Trophoblast cell (in vitro differentiated cells and primary cell): ENCODE data around the gene ERBB4.

ENCODE experiments used
- DNase-seq, 2 donors: peaks; one replicate each; pipeline ENCODE4 v3.0.0-alpha.2; 2016
- H2AFZ ChIP-seq: 2 replicates; pipeline ENCODE4 v1.6.1; 2013; ENCODE audit warnings: low read length, moderate library complexity, mild to moderate bottlenecking; ENCODE audit not compliant: insufficient read depth, poor library complexity
- H2AK5ac ChIP-seq: 2 replicates; pipeline ENCODE4 v1.6.1; 2013; ENCODE audit warnings: mild to moderate bottlenecking, low read length
- H2BK120ac ChIP-seq: 2 replicates; pipeline ENCODE4 v1.6.1; 2013; ENCODE audit warnings: low read length, mild to moderate bottlenecking, moderate library complexity; ENCODE audit not compliant: insufficient read depth, poor library complexity
- H2BK12ac ChIP-seq: 2 replicates; pipeline ENCODE4 v1.6.1; 2013; ENCODE audit warnings: mild to moderate bottlenecking, low read length, moderate library complexity
- H2BK5ac ChIP-seq: 2 replicates; pipeline ENCODE4 v1.6.1; 2013; ENCODE audit warnings: low read length, low read depth, moderate library complexity, mild to moderate bottlenecking; ENCODE audit not compliant: poor library complexity
- H3K14ac ChIP-seq: 2 replicates; pipeline ENCODE4 v1.6.1; 2013; ENCODE audit warnings: mild to moderate bottlenecking, low read length
- H3K18ac ChIP-seq: 2 replicates; pipeline ENCODE4 v1.6.1; 2013; ENCODE audit warnings: mild to moderate bottlenecking, low read length
- H3K23ac ChIP-seq: 2 replicates; pipeline ENCODE4 v1.6.1; 2013; ENCODE audit warnings: low read length
- H3K27ac ChIP-seq: 2 replicates; pipeline ENCODE4 v1.5.1; 2013; ENCODE audit warnings: low read depth, mild to moderate bottlenecking, inconsistent platforms, low read length, moderate library complexity
- H3K27me3 ChIP-seq: 2 replicates; pipeline ENCODE4 v1.6.1; 2013; ENCODE audit warnings: inconsistent platforms, mild to moderate bottlenecking, low read length, moderate library complexity; ENCODE audit not compliant: insufficient read depth
- H3K36me3 ChIP-seq, 2 experiments: 1 replicate in 1 of 2; 2 replicates in 1 of 2; pipeline ENCODE4 v1.6.1; 2013; ENCODE audit warnings: low read length in 2 of 2, mild to moderate bottlenecking in 2 of 2, moderate library complexity in 1 of 2; ENCODE audit not compliant: insufficient read depth in 2 of 2, control insufficient read depth in 1 of 2
- H3K4ac ChIP-seq: 2 replicates; pipeline ENCODE4 v1.6.1; 2013; ENCODE audit warnings: low read depth, mild to moderate bottlenecking, low read length, moderate library complexity
- H3K4me1 ChIP-seq, 2 experiments: 1 replicate in 1 of 2; 2 replicates in 1 of 2; pipeline ENCODE4 v1.6.1; 2013; ENCODE audit warnings: low read length in 2 of 2, mild to moderate bottlenecking in 2 of 2, moderate library complexity in 1 of 2; ENCODE audit not compliant: insufficient read depth in 2 of 2, control insufficient read depth in 1 of 2
- H3K4me2 ChIP-seq: 2 replicates; pipeline ENCODE4 v1.6.1; 2013; ENCODE audit warnings: inconsistent platforms, mild to moderate bottlenecking, low read length, moderate library complexity
- H3K4me3 ChIP-seq: 2 replicates; pipeline ENCODE4 v1.5.1; 2013; ENCODE audit warnings: mild to moderate bottlenecking, low read depth, low read length, inconsistent platforms
- H3K79me1 ChIP-seq: one replicate; pipeline ENCODE4 v1.6.1; 2013; ENCODE audit warnings: low read length
- H3K79me2 ChIP-seq: 2 replicates; pipeline ENCODE4 v1.6.1; 2013; ENCODE audit warnings: low read length, mild to moderate bottlenecking; ENCODE audit not compliant: control insufficient read depth, insufficient read depth, poor library complexity
- H3K9ac ChIP-seq: 2 replicates; pipeline ENCODE4 v1.6.1; 2013; ENCODE audit warnings: mild to moderate bottlenecking, low read length
- H3K9me3 ChIP-seq: 2 replicates; pipeline ENCODE4 v1.6.1; 2013; ENCODE audit warnings: low read depth, mild to moderate bottlenecking, control low read depth, inconsistent platforms, low read length; ENCODE audit not compliant: insufficient read depth
- H4K12ac ChIP-seq: 2 replicates; pipeline ENCODE4 v1.6.1; 2013; ENCODE audit warnings: low read depth, mild to moderate bottlenecking, low read length, moderate library complexity
- H4K8ac ChIP-seq: 2 replicates; pipeline ENCODE4 v1.6.1; 2013; ENCODE audit warnings: low read depth, mild to moderate bottlenecking, low read length, moderate library complexity
- H4K91ac ChIP-seq: one replicate; pipeline ENCODE4 v1.6.1; 2013; ENCODE audit warnings: low read depth, mild to moderate bottlenecking, low read length, moderate library complexity
- WGBS: extraction: QIAGEN DNeasy Blood & Tissue Kit; methylation state at CpG from one replicate; pipeline ENCODE4 v1.1.7; 2013; ENCODE audit warnings: missing lambda C conversion rate; ENCODE audit not compliant: insufficient read length, insufficient coverage; ENCODE audit errors: extremely low coverage; 5-methylcytosine and 5-hydroxymethylcytosine counted together

Gene ERBB4

GRCh38 chr2:211934811-211935210 is 603.8 kb downstream of the ERBB4 start:
- no peaks in the 10 kb centered on the region for H3K79me2 ChIP-seq
- H3K14ac ChIP-seq, result no peak overlapping the region
- no peak for DNase-seq
- no peak overlapping the region for H3K27ac ChIP-seq
- no peak overlapping the region for H3K9ac ChIP-seq
- no peak overlapping the region for H2BK120ac ChIP-seq
- H3K36me3 ChIP-seq, result no peaks in the 10 kb centered on the region
- no peak overlapping the region for H2AFZ ChIP-seq
- H3K9me3 ChIP-seq, result no peaks in the 10 kb centered on the region
- no peak overlapping the region for H4K8ac ChIP-seq
- no peak overlapping the region for H2AK5ac ChIP-seq
- no peaks in the 10 kb centered on the region for H3K79me1 ChIP-seq
- H2BK12ac ChIP-seq, result no peak overlapping the region
- no peak overlapping the region for H3K18ac ChIP-seq
- H4K12ac ChIP-seq, result no peak overlapping the region
- no peak overlapping the region for H3K4ac ChIP-seq
- no peak overlapping the region for H4K91ac ChIP-seq
- WGBS, result no CpG with 5 or more reads among the region's 1 CpG
- H2BK5ac ChIP-seq, result no peak overlapping the region
- no peaks in the 10 kb centered on the region for H3K4me1 ChIP-seq
- H3K4me2 ChIP-seq, result no peak overlapping the region
- H3K23ac ChIP-seq, result no peak overlapping the region
- H3K27me3 ChIP-seq, result no peaks in the 10 kb centered on the region
- no peak overlapping the region for H3K4me3 ChIP-seq

GRCh38 chr2:211931314-211931713 is 607.3 kb downstream of the ERBB4 start:
- Histone ChIP-seq H4K12ac (no peak overlapping the region), H2AK5ac (no peak overlapping the region), H4K8ac (no peak overlapping the region), H3K9me3 (no peaks in the 10 kb centered on the region), H3K79me1 (no peaks in the 10 kb centered on the region), H2BK5ac (no peak overlapping the region), H3K4me2 (no peak overlapping the region), H3K23ac (no peak overlapping the region), H2BK120ac (no peak overlapping the region), H3K27me3 (no peaks in the 10 kb centered on the region), H4K91ac (no peak overlapping the region), H3K4ac (no peak overlapping the region), H3K27ac (no peak overlapping the region), H3K4me1 (no peaks in the 10 kb centered on the region), H3K14ac (no peak overlapping the region), H3K18ac (no peak overlapping the region), H3K4me3 (no peak overlapping the region), H2BK12ac (no peak overlapping the region), H3K79me2 (no peaks in the 10 kb centered on the region), H3K36me3 (no peaks in the 10 kb centered on the region), H3K9ac (no peak overlapping the region), H2AFZ (no peak overlapping the region)
- no peak for DNase-seq
- WGBS, result no CpG with 5 or more reads among the region's 3 CpGs

GRCh38 chr2:211930331-211930730 is 608.3 kb downstream of the ERBB4 start:
- H4K8ac ChIP-seq, result no peak overlapping the region
- H2BK120ac ChIP-seq, result no peak overlapping the region
- no peaks in the 10 kb centered on the region for H3K79me2 ChIP-seq
- no peak for DNase-seq
- no peak overlapping the region for H4K12ac ChIP-seq
- no peak overlapping the region for H3K18ac ChIP-seq
- H3K23ac ChIP-seq, result no peak overlapping the region
- no peaks in the 10 kb centered on the region for H3K27me3 ChIP-seq
- no peaks in the 10 kb centered on the region for H3K9me3 ChIP-seq
- H3K79me1 ChIP-seq, result no peaks in the 10 kb centered on the region
- no peak overlapping the region for H3K27ac ChIP-seq
- no peak overlapping the region for H2AFZ ChIP-seq
- H3K4me3 ChIP-seq, result no peak overlapping the region
- H3K36me3 ChIP-seq, result no peaks in the 10 kb centered on the region
- H3K4ac ChIP-seq, result no peak overlapping the region
- no peak overlapping the region for H3K4me2 ChIP-seq
- H4K91ac ChIP-seq, result no peak overlapping the region
- no peak overlapping the region for H3K14ac ChIP-seq
- WGBS, result no CpG with 5 or more reads among the region's 4 CpGs
- no peaks in the 10 kb centered on the region for H3K4me1 ChIP-seq
- no peak overlapping the region for H2BK5ac ChIP-seq
- no peak overlapping the region for H2BK12ac ChIP-seq
- H2AK5ac ChIP-seq, result no peak overlapping the region
- H3K9ac ChIP-seq, result no peak overlapping the region

- Histone ChIP-seq H3K9ac (no peak overlapping the region), H2AFZ (no peak overlapping the region), H2BK120ac (no peak overlapping the region), H3K36me3 (no peaks in the 10 kb centered on the region), H4K91ac (no peak overlapping the region), H3K4ac (no peak overlapping the region), H3K4me1 (peaks cover 3 to 4% of the 10 kb centered on the region in 2 experiments), H3K27ac (no peak overlapping the region), H4K8ac (no peak overlapping the region), H4K12ac (no peak overlapping the region), H3K18ac (no peak overlapping the region), H3K79me2 (no peaks in the 10 kb centered on the region), H3K9me3 (no peaks in the 10 kb centered on the region), H3K14ac (no peak overlapping the region), H3K4me2 (no peak overlapping the region), H3K27me3 (no peaks in the 10 kb centered on the region), H2AK5ac (no peak overlapping the region), H2BK5ac (no peak overlapping the region), H3K79me1 (no peaks in the 10 kb centered on the region), H3K23ac (no peak overlapping the region), H2BK12ac (no peak overlapping the region), H3K4me3 (no peak overlapping the region)
- no peak for DNase-seq
- WGBS, result no CpG with 5 or more reads among the region's 8 CpGs
Observed at GRCh38 chr2:211928201-211928600, 610.4 kb downstream of the ERBB4 start.
